NCI-H1105 (cell line): Measurements from ENCODE around the gene TP53TG5.

ENCODE experiments used
- DNase-seq: peaks from one replicate; lab custom pipeline; 2025; lab: John Stamatoyannopoulos, UW

Gene TP53TG5

GRCh38 chr20:45405571-45406259 is 27.6 kb upstream of the TP53TG5 start:
- DNase-seq: no peak

GRCh38 chr20:45404438-45404837 is 26.3 kb upstream of the TP53TG5 start:
- peak; percentile 76 for DNase-seq

GRCh38 chr20:45402946-45403345 is 24.8 kb upstream of the TP53TG5 start:
- no peak for DNase-seq

GRCh38 chr20:45400346-45401031 is 22.4 kb upstream of the TP53TG5 start:
- DNase-seq: no peak

- no peak for DNase-seq
These were observed 20.9 kb upstream of the TP53TG5 start for GRCh38 chr20:45399018-45399417.

GRCh38 chr20:45395114-45395415 is 16.9 kb upstream of the TP53TG5 start:
- no peak for DNase-seq

GRCh38 chr20:45394221-45395113 is 16.3 kb upstream of the TP53TG5 start:
- no peak for DNase-seq

- no peak for DNase-seq
These were observed 14.6 kb upstream of the TP53TG5 start for GRCh38 chr20:45392733-45393132.

GRCh38 chr20:45391559-45391958 is 13.4 kb upstream of the TP53TG5 start:
- DNase-seq: no peak

- no peak for DNase-seq
These were observed 12.8 kb upstream of the TP53TG5 start for GRCh38 chr20:45390931-45391330.

- no peak for DNase-seq
These were observed 9.1 kb upstream of the TP53TG5 start for GRCh38 chr20:45387274-45387673.

- no peak for DNase-seq
These were observed 856 bp downstream of the TP53TG5 start for GRCh38 chr20:45377269-45377668.

- no peak for DNase-seq
These were observed 3.2 kb downstream of the TP53TG5 start for GRCh38 chr20:45374966-45375365.

- no peak for DNase-seq
These were observed 4.0 kb downstream of the TP53TG5 start for GRCh38 chr20:45374101-45374467.

- DNase-seq: peak; percentile 92
These were observed 4.6 kb downstream of the TP53TG5 start for GRCh38 chr20:45373353-45374100.

- peak; percentile 64 for DNase-seq
These were observed 5.3 kb downstream of the TP53TG5 start for GRCh38 chr20:45372646-45373352.

GRCh38 chr20:45372241-45372640 is 5.9 kb downstream of the TP53TG5 start:
- no peak for DNase-seq

- DNase-seq: no peak
These were observed 7.5 kb downstream of the TP53TG5 start for GRCh38 chr20:45370571-45371160.

GRCh38 chr20:45368221-45368980 is 9.7 kb downstream of the TP53TG5 start:
- DNase-seq: no peak

GRCh38 chr20:45367126-45367525 is 11.0 kb downstream of the TP53TG5 start:
- DNase-seq: no peak
